HG03565 (cell line): ENCODE measurements around the gene PRMT2.

Source experiments
- ATAC-seq: cut with Tn5 transposase; IDR thresholded peaks from one replicate; pipeline ENCODE4 v1.9.1; 2021; ENCODE audit warnings: mild to moderate bottlenecking, moderate library complexity; ENCODE audit not compliant: unreplicated experiment

Gene PRMT2

GRCh38 chr21:46639489-46640386 is 4.3 kb downstream of the PRMT2 start:
- ATAC-seq = no peak

- no peak for ATAC-seq
Observed at GRCh38 chr21:46641656-46642055, 6.2 kb downstream of the PRMT2 start.

DNA sequence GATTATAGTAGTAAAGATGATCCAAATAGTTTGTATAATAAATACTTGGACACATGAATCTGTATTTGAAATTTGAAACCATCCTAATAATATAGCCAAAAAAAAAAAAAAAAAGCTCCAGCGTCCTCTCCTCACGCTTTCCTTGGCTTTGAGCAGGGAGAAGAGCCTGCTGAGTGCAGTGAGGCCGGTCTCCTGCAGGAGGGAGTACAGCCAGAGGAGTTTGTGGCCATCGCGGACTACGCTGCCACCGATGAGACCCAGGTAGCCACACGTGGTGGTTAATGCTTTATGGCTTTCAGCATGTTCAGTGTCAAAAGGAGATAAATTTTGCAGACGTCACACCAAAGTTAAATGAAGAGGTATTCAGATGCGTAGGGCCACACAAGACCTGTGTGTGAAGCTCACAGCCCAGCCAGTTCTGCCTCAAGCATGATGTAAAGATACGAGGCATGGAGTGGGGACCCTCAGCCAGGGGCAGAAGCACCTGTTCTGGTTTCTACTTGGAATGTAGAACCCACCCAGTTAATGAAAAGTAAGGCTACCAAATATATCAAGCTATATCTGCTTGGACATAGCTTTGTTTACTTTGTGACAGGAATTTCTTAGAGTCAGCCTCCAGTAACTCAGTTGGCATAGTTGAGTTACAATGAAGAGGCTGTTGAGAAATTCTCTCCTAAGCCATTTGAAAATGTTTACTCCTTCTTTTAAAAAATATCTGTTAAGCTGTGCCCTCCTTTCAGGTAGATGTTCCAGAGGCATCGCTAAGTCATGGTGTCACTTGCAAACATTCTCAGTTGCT is 8.1 kb downstream of the PRMT2 start:
- ATAC-seq = no peak

DNA sequence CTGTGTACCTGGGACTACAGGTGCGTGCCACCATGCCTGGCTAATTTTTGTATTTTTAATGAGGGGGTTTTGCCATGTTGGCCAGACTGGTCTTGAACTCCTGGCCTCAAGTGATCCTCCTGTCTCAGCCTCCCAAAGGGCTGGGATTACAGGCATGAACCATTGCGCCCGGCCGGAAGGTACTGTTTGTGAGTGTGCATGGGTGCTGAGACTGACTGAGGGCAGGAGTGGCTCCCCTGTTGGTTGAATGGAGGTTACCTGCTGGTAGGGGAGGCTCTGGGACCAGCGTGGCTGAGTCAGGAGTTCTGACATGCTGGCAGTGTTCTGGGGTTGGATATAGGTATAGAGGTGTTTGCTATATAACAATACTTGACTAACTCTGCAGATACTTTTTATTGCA is 10.4 kb downstream of the PRMT2 start:
- ATAC-seq = no peak

GRCh38 chr21:46646541-46647154 is 11.2 kb downstream of the PRMT2 start:
- ATAC-seq = no peak

GRCh38 chr21:46648539-46648938 is 13.1 kb downstream of the PRMT2 start:
- ATAC-seq = no peak

- ATAC-seq = no peak
Observed at GRCh38 chr21:46649356-46649755, 13.9 kb downstream of the PRMT2 start.

DNA sequence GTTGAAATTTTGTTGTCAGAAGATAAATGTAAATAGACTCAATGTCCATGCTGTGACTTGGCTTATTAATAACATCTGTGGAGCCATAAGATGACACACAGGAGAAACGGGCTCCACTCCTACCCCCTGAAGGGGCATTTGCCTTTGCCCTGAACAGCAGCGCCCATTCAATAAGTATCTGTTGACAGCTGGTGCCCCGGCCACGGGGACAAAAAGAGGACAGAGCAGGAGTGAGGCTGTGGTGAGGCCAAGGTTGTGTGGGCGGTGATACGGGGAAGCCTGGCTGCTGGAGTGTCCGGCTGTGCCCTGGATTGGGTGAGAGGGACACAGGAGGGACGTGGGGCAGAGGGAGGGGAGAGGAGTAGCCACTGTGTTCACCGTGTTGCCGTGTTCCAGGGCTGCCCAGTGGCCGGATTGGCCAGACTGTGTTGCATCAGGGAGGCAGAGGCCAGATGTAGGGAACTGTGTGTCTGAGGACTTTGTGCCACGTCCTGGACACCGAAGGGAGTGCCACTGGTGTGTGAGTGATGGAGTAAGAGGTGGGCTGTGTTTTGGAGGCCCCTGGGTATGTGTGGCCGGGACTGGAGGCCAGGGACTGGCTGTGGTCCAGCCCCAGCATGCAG is 15.1 kb downstream of the PRMT2 start:
- ATAC-seq = no peak

DNA sequence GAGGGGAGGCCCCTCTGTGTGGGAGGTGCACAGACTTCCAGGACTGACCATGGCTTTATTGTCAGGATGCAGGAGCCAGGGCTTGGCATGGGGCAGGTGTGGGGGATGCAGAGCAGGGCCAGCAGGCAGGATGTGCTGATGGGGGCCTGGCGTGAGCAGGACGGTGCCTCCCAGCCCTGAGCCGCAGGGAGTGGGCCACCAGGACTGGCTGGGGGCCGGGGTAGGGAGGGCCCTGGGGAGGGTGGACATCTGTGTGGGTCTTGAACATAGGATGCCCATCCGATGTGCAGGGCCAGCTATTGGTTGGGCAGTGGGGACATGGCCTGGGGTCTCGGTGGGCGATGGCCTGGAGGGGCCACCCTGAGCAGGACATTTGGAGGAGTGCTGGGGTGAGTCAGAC is 15.6 kb downstream of the PRMT2 start:
- no peak for ATAC-seq

DNA sequence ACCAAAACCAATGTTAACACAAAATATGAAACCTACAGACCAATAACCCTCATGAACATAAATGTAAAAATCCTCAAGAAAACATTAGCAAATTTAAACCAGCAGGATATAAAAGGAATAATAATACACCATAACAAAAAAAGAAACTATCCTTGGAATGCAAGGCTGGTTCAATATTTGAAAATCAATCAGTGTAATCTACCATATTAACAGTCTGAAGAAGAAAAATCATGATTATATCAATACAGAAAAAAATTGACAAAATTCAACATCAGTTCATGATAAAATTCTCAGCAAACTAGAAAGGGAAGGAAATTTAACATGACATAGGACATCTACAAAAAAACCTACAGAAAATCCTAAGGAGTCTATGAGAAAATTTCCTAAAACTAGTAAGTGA is 19.8 kb downstream of the PRMT2 start:
- ATAC-seq = no peak

GRCh38 chr21:46656820-46657219 is 21.3 kb downstream of the PRMT2 start:
- no peak for ATAC-seq

DNA sequence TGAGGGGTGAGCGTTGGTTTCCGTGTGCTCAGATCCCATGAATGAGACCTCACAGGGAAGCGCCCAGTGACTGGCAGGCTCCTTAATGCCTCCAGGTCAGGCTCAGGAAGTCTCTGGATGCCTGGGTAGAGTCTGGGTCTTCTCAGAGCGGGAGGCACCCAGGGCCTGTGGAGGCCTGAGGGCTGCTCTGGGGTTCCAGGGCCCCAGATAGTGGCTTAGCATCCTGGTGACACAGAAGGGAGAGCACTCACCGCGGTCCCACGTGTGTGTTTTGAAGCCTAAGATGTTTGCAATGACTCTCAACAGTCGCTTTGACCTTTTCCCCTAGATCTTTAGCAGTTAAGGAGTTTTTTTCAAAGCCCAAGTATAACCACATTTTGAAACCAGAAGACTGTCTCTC is 25.0 kb downstream of the PRMT2 start:
- ATAC-seq = no peak

GRCh38 chr21:46661211-46661625 is 25.7 kb downstream of the PRMT2 start:
- no peak for ATAC-seq

DNA sequence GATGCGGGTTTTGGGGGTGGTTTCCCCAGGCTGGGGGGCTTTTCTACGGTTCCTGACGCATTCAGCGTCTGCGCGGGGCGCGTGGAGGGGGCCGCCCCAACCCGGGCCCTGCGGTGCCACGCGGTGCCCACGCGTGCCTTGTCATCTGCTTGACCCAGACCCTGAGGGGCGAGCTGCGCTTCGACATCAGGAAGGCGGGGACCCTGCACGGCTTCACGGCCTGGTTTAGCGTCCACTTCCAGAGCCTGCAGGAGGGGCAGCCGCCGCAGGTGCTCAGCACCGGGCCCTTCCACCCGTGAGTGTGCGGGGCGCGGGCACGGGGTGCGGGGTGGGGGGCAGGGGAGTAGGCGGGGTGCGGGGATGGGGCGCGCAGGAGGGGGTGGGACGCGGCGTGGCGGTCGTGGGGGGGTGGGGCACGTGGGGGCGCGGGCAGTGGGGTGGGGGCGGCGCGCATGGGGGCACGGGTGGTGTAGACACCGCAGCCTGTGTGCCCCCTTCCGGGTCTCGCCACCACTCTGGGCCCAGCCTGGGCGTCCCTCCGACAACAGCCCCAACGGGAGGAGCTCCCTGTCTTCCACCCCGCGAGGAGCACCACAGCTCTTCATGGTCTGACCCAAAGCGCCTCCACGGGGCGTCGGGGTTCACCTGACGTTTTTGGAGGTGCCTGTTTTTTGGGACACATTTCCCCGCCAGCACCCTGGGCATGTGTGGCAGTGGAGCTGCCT is 26.3 kb downstream of the PRMT2 start:
- no peak for ATAC-seq

GRCh38 chr21:46662367-46662654 is 26.8 kb downstream of the PRMT2 start:
- no peak for ATAC-seq

GRCh38 chr21:46662765-46663500 is 27.5 kb downstream of the PRMT2 start:
- ATAC-seq = no peak

DNA sequence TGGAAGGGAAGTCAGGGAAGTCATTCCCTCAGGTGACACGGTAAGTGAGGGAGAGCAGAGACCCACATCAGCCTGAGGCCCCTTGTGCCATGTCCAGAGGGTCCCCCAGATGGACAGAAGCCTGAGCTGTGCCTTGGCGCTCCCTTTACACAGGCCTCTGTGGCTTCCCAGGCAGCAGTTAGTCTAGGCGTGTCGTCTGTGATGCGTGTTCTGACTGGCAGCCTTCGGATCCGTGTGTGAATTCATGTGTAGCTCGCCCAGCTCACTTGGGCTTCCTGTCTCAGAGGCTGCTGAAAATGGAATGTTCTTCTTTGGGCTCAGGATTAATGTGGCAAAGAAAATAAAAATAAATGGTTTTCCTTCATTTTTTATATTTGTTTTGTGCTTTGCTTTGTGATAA is 28.3 kb downstream of the PRMT2 start:
- ATAC-seq = no peak

GRCh38 chr21:46664316-46664995 is 29.0 kb downstream of the PRMT2 start:
- no peak for ATAC-seq

DNA sequence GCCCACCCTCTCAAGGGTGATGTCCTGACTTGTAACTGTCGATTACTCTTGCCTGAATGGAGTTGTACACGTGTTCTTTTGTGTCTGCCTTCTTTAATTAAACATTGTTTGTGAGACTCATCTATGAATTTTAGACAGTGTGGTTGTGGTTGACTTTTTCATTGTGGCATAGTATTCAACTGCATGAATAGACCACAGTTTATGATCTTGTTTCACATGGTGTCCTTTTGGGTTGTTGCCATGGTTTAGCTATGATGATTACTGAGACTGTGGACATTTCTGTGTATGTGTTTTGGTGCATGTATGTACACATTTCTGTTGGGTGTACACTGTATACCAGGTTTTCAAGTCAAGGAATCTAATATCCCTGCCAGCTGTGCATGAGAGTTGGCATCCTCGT is 30.1 kb downstream of the PRMT2 start:
- no peak for ATAC-seq
